HCT116 (cell line): Measurements from ENCODE around the gene LRRC71. TPM values are rescaled to one million over a fixed set of nuclear protein-coding genes. Genes with fewer than 3 reads are reported as not detected.

Source experiments
- ATAC-seq: fragments of 200-7000 bp; cut with Tn5 transposase; 2 replicates; pipeline ENCODE4 v1.9.1; 2020; ENCODE audit warnings: mild to moderate bottlenecking, moderate library complexity
- BruUV-seq: library from RNA; stranded (reverse); fragments of 400-500 nt; replicated peaks from 2 replicates; lab custom pipeline; 2021; lab: Mats Ljungman, UMichigan
- CTCF ChIA-PET: fragments of 300-600 bp; sonication (Branson Sonifier 250); formaldehyde crosslinking; loops from one replicate; lab custom pipeline; 2021; ENCODE audit warnings: antibody characterized with exemption; lab: Charles Lee
- POLR2A ChIA-PET: fragments of 300-600, 350-600 bp; sonication (Branson Sonifier 250); formaldehyde crosslinking; loops from one replicate; lab custom pipeline; 2021; ENCODE audit warnings: antibody characterized with exemption; lab: Charles Lee
- RAD21 ChIA-PET, 2 experiments: fragments of 300-600 bp; sonication (Branson Sonifier 250); formaldehyde crosslinking; loops; one replicate each; lab custom pipeline; 2023; ENCODE audit warnings: low total read pairs in 2 of 2; ENCODE audit not compliant: uncharacterized antibody in 2 of 2, unreplicated experiment in 2 of 2, low non-redundant PET in 1 of 2; lab: Charles Lee
- DNase-seq: peaks from one replicate; pipeline ENCODE4 v3.0.0-alpha.2; 2010; ENCODE audit warnings: low read depth, low spot score
- H2AFZ ChIP-seq: fragments of 200-600 bp; shearing (Covaris generic), sonication (generic); 2 replicates; pipeline ENCODE4 v1.6.1; 2017; ENCODE audit warnings: low read depth, mixed run types, mixed read lengths, antibody characterized with exemption, low read length; ENCODE audit not compliant: poor library complexity, severe bottlenecking
- H3K27ac ChIP-seq: 2 replicates; pipeline ENCODE4 v1.5.1; 2012; ENCODE audit warnings: low read depth, low read length
- H3K27me3 ChIP-seq: fragments of 200-600 bp; sonication (generic); 2 replicates; pipeline ENCODE4 v1.6.1; 2016; ENCODE audit warnings: mixed run types, low read length, mixed read lengths; ENCODE audit not compliant: insufficient read depth
- H3K36me3 ChIP-seq, 2 experiments: fragments of 200-500 bp in 1 of 2; fragments of 200-600 bp in 1 of 2; sonication (Bioruptor generic) in 1 of 2; sonication (generic) in 1 of 2; 2 replicates each; pipeline versions ENCODE4 v1.5.1 to v1.6.1; 2014 to 2016; ENCODE audit warnings: low read length in 2 of 2, inconsistent platforms in 1 of 2, mixed read lengths in 1 of 2, mixed run types in 1 of 2; ENCODE audit not compliant: insufficient read depth in 2 of 2, control insufficient read depth in 1 of 2
- H3K4me1 ChIP-seq, 2 experiments: fragments of 200-600 bp in 1 of 2; sonication (generic) in 1 of 2; 2 replicates each; pipeline versions ENCODE4 v1.5.1 to v1.6.1; 2012 to 2017; ENCODE audit warnings: low read length in 2 of 2, inconsistent platforms in 1 of 2, mild to moderate bottlenecking in 1 of 2, mixed read lengths in 1 of 2, mixed run types in 1 of 2, moderate library complexity in 1 of 2; ENCODE audit not compliant: insufficient read depth in 2 of 2, control insufficient read depth in 1 of 2
- H3K4me2 ChIP-seq: fragments of 200-600 bp; sonication (generic); 2 replicates; pipeline ENCODE4 v1.6.1; 2017; ENCODE audit warnings: mixed run types, low read length, mixed read lengths
- H3K4me3 ChIP-seq, 2 experiments: fragments of 200-600 bp in 1 of 2; sonication (generic) in 1 of 2; replicated peaks in 1 of 2; 2 replicates each; pipeline ENCODE4 v1.5.1; 2011 to 2016; ENCODE audit warnings: low read length in 2 of 2, control low read depth in 1 of 2, low read depth in 1 of 2, mild to moderate bottlenecking in 1 of 2, mixed read lengths in 1 of 2, mixed run types in 1 of 2
- H3K79me2 ChIP-seq: fragments of 200-600 bp; sonication (generic); 2 replicates; pipeline ENCODE4 v1.6.1; 2017; ENCODE audit warnings: mild to moderate bottlenecking, mixed run types, low read length, moderate library complexity, mixed read lengths; ENCODE audit not compliant: insufficient read depth
- H3K9ac ChIP-seq: fragments of 200-600 bp; sonication (generic); 2 replicates; pipeline ENCODE4 v1.6.1; 2016; ENCODE audit warnings: low read length, mixed read lengths
- H3K9me2 ChIP-seq: fragments of 200-600 bp; sonication (generic), shearing (Covaris generic); 2 replicates; pipeline ENCODE4 v1.6.1; 2017; ENCODE audit warnings: mixed run types, mild to moderate bottlenecking, moderate library complexity; ENCODE audit not compliant: insufficient read depth
- H3K9me3 ChIP-seq, 2 experiments: fragments of 200-500 bp in 1 of 2; fragments of 200-600 bp in 1 of 2; sonication (Bioruptor generic) in 1 of 2; sonication (generic) in 1 of 2; 2 replicates each; pipeline ENCODE4 v1.6.1; 2014 to 2017; ENCODE audit warnings: low read length in 2 of 2, mixed read lengths in 2 of 2, inconsistent platforms in 1 of 2, low read depth in 1 of 2, mild to moderate bottlenecking in 1 of 2, mixed run types in 1 of 2, moderate library complexity in 1 of 2; ENCODE audit not compliant: control insufficient read depth in 1 of 2, insufficient read depth in 1 of 2
- H4K20me1 ChIP-seq: fragments of 200-600 bp; sonication (generic), shearing (Covaris generic); 2 replicates; pipeline ENCODE4 v1.6.1; 2017; ENCODE audit warnings: mixed run types, mild to moderate bottlenecking, moderate library complexity; ENCODE audit not compliant: insufficient read depth
- EZH2phosphoT487 ChIP-seq: fragments of 200-600 bp; IDR thresholded peaks from 2 replicates; pipeline ENCODE4 v1.6.1; 2018; ENCODE audit warnings: antibody characterized with exemption, borderline replicate concordance
- FOSL1 ChIP-seq: IDR thresholded peaks from 2 replicates; pipeline ENCODE4 v1.6.1; 2012; ENCODE audit warnings: low read depth
- JUND ChIP-seq: IDR thresholded peaks from 2 replicates; pipeline ENCODE4 v1.6.1; 2012
- POLR2A ChIP-seq: IDR thresholded peaks from 2 replicates; pipeline ENCODE4 v1.7.0; 2011; ENCODE audit warnings: borderline replicate concordance; ENCODE audit not compliant: insufficient read depth, insufficient read length; ENCODE audit errors: extremely low read depth
- RAD21 ChIP-seq: IDR thresholded peaks from 2 replicates; pipeline ENCODE4 v1.6.1; 2012; ENCODE audit warnings: low read depth, mild to moderate bottlenecking
- ZBTB33 ChIP-seq: IDR thresholded peaks from 2 replicates; pipeline ENCODE4 v1.6.1; 2011; ENCODE audit warnings: mild to moderate bottlenecking, low read length, moderate library complexity; ENCODE audit not compliant: insufficient replicate concordance; ENCODE audit errors: extremely low read depth
- intact Hi-C: fragments of 100-400 bp; cut with micrococcal nuclease; formaldehyde crosslinking; loops from 2 replicates; pipeline ENCODE4 v1.10.0; 2022
- total RNA-seq: library from RNA; stranded (reverse); gene quantifications from one replicate; pipeline ENCODE4 v1.2.1, GENCODE V29; 2021; ENCODE audit not compliant: unreplicated experiment

LRRC71 gene
- total RNA-seq, 1 experiment from 2014 or later: not detected

GRCh38 chr1:156963621-156964020, 43.2 kb downstream of the LRRC71 start (continued):
- TF ChIP-seq ZBTB33: no peak
- TF ChIP-seq, all 23 proteins: peak for 0

- H3K4me1 ChIP-seq: no peaks in the 10 kb centered on the region
- TF ChIP-seq FOSL1 (no peak), POLR2A (no peak), JUND (no peak)
- TF ChIP-seq, all 23 proteins: peak for 0
- no peaks in the 10 kb centered on the region for H3K9me3 ChIP-seq
- no peak overlapping the region for H3K4me3 ChIP-seq
- CTCF ChIA-PET: no interaction called here
- H3K36me3 ChIP-seq: peaks cover 7 to 13% of the 10 kb centered on the region in 2 experiments; a peak in 3 of 4 replicates
- RAD21 ChIA-PET: no interaction called here
- POLR2A ChIA-PET: no interaction called here
- no peak overlapping the region for H3K4me2 ChIP-seq
- ATAC-seq: no peak
- intact Hi-C loops: no loop called here
- H4K20me1 ChIP-seq: no peaks in the 10 kb centered on the region
- no peak overlapping the region for H2AFZ ChIP-seq
- no TSS peak for BruUV-seq
- no peak overlapping the region for H3K27ac ChIP-seq
- no peak for DNase-seq
- no peaks in the 10 kb centered on the region for H3K79me2 ChIP-seq
- no peaks in the 10 kb centered on the region for H3K9me2 ChIP-seq
- H3K27me3 ChIP-seq: no peaks in the 10 kb centered on the region
- H3K9ac ChIP-seq: no peak overlapping the region
Observed at GRCh38 chr1:156964441-156964840, 44.0 kb downstream of the LRRC71 start.

- TF ChIP-seq EZH2phosphoT487 (no peak), RAD21 (no peak), FOSL1 (no peak), JUND (no peak)
- ChIA-PET POLR2A (no interaction called here), RAD21 (no interaction called here), CTCF (interaction anchor here (1.3 kb wide), 1 partner anchor 280 kb away, joined by 3 read pairs; no protein-coding TSS in a partner anchor)
- Histone ChIP-seq H3K27me3 (no peaks in the 10 kb centered on the region), H3K27ac (no peak overlapping the region), H3K9me3 (no peaks in the 10 kb centered on the region), H3K4me2 (no peak overlapping the region), H3K36me3 (peaks cover 7 to 12% of the 10 kb centered on the region in 2 experiments; a peak in 2 of 4 replicates), H2AFZ (no peak overlapping the region), H3K4me1 (no peaks in the 10 kb centered on the region), H3K4me3 (no peak overlapping the region), H4K20me1 (no peaks in the 10 kb centered on the region), H3K9me2 (no peaks in the 10 kb centered on the region), H3K79me2 (no peaks in the 10 kb centered on the region), H3K9ac (no peak overlapping the region)
- ATAC-seq: no peak
- BruUV-seq: no TSS peak
- no peak for DNase-seq
- intact Hi-C loops: no loop called here
Observed at GRCh38 chr1:156969496-156969895, 49.1 kb downstream of the LRRC71 start.
